Thyroid gland (tissue), 4 donors: Measurements from ENCODE around the gene GNB5. TPM values are rescaled to one million over a fixed set of nuclear protein-coding genes. Genes with fewer than 3 reads are reported as not detected.

Experiments used
- DNase-seq, 2 donors: peaks; one replicate each; pipeline ENCODE4 v3.0.0-alpha.2; 2019
- H3K27ac ChIP-seq, 3 donors: fragments of 200-600 bp; sonication (generic); 1 replicate in 2 of 3; 2 replicates in 1 of 3; pipeline ENCODE4 v1.5.1; 2016 to 2019; ENCODE audit warnings: mild to moderate bottlenecking in 1 of 3, moderate library complexity in 1 of 3
- H3K27me3 ChIP-seq: fragments of 200-600 bp; sonication (generic); one replicate; pipeline ENCODE4 v1.5.1; 2019
- H3K36me3 ChIP-seq, 2 donors: fragments of 200-600 bp; sonication (generic); one replicate each; pipeline ENCODE4 v1.5.1; 2016 to 2019
- H3K4me1 ChIP-seq, 2 donors: fragments of 200-600 bp; sonication (generic); one replicate each; pipeline ENCODE4 v1.5.1; 2017 to 2019
- H3K4me3 ChIP-seq, 3 donors: fragments of 200-600 bp; sonication (generic); replicated peaks in 1 of 3; 1 replicate in 2 of 3; 2 replicates in 1 of 3; pipeline ENCODE4 v1.5.1; 2016; ENCODE audit warnings: mild to moderate bottlenecking in 1 of 3
- H3K9me3 ChIP-seq: fragments of 200-600 bp; sonication (generic); one replicate; pipeline ENCODE4 v1.5.1; 2017
- CTCF ChIP-seq, 6 experiments: fragments of 200-600 bp in 3 of 6; fragments of 450-650 bp in 3 of 6; sonication (generic) in 3 of 6; IDR thresholded peaks; one replicate each; pipeline ENCODE4 v1.5.1; 2016 to 2019; ENCODE audit warnings: antibody characterized with exemption in 6 of 6, mild to moderate bottlenecking in 2 of 6, inconsistent platforms in 1 of 6, moderate library complexity in 1 of 6
- POLR2A ChIP-seq, 2 donors: fragments of 450-650 bp; IDR thresholded peaks; one replicate each; pipeline ENCODE4 v1.6.1; 2017; ENCODE audit warnings: antibody characterized with exemption in 2 of 2, mild to moderate bottlenecking in 2 of 2, moderate library complexity in 1 of 2
- WGBS, 2 donors: methylation state at CpG; one replicate each; pipeline ENCODE4 v1.1.5; 2017; 5-methylcytosine and 5-hydroxymethylcytosine counted together
- intact Hi-C: fragments of 100-400 bp; cut with DNase I; formaldehyde crosslinking; loops from one replicate; pipeline ENCODE4 v1.15.1; 2023
- total RNA-seq, 4 donors: library from RNA; depleted of rRNA; stranded (reverse); fragments of >200 nt; gene quantifications; one replicate each; pipeline ENCODE4 v1.2.3, GENCODE V29; 2016

The GNB5 gene
- total RNA-seq, 4 donors from 2014 or later: 49.6 to 62.1 (median 54.4) TPM

GRCh38 chr15:52076889-52077781 is 114.1 kb downstream of the GNB5 start:
- TF ChIP-seq POLR2A (IDR thresholded peaks at IDR 0.05): no peak
- TF ChIP-seq CTCF (IDR thresholded peaks at IDR 0.05): no peak
- intact Hi-C loops: no loop called here
- WGBS, 2 donors: 89 to 92% methylated on average over 11 of the region's 11 CpGs
- Histone ChIP-seq H3K36me3 (no peaks in the 10 kb centered on the region), H3K27me3 (no peaks in the 10 kb centered on the region), H3K4me3 (no peak overlapping the region), H3K4me1 (peaks cover 0 to 19% of the 10 kb centered on the region in 2 donors), H3K27ac (no peak overlapping the region), H3K9me3 (no peaks in the 10 kb centered on the region)
- no peak for DNase-seq

GRCh38 chr15:52071570-52071969 is 119.6 kb downstream of the GNB5 start:
- H3K9me3 ChIP-seq: no peaks in the 10 kb centered on the region
- H3K27ac ChIP-seq: no peak overlapping the region
- no peak for TF ChIP-seq POLR2A (IDR thresholded peaks at IDR 0.05)
- no peak for TF ChIP-seq CTCF (IDR thresholded peaks at IDR 0.05)
- H3K27me3 ChIP-seq: no peaks in the 10 kb centered on the region
- intact Hi-C loops: no loop called here
- peaks cover 0 to 4% of the 10 kb centered on the region in 2 donors for H3K4me1 ChIP-seq
- no peak overlapping the region for H3K4me3 ChIP-seq
- WGBS, 2 donors: 75 to 91% methylated on average over 10 of the region's 10 CpGs
- DNase-seq: peak in 1 of 2 donors; percentile 15
- no peaks in the 10 kb centered on the region for H3K36me3 ChIP-seq

- Histone ChIP-seq H3K36me3 (peaks cover 0 to 5% of the 10 kb centered on the region in 2 donors), H3K4me1 (peaks cover 0 to 4% of the 10 kb centered on the region in 2 donors), H3K27ac (no peak overlapping the region), H3K9me3 (no peaks in the 10 kb centered on the region), H3K27me3 (no peaks in the 10 kb centered on the region), H3K4me3 (no peak overlapping the region)
- no peak for DNase-seq
- 88% methylated on average over 5 of the region's 5 CpGs for WGBS, 2 donors
- no peak for TF ChIP-seq POLR2A (IDR thresholded peaks at IDR 0.05)
- intact Hi-C loops: no loop called here
These were observed 121.6 kb downstream of the GNB5 start for GRCh38 chr15:52069559-52069958.

GRCh38 chr15:52068004-52068615 is 123.1 kb downstream of the GNB5 start:
- DNase-seq: no peak
- WGBS, 2 donors: 86 to 87% methylated on average over 2 of the region's 2 CpGs
- no peak overlapping the region for H3K4me3 ChIP-seq
- H3K9me3 ChIP-seq: no peaks in the 10 kb centered on the region
- no peaks in the 10 kb centered on the region for H3K27me3 ChIP-seq
- intact Hi-C loops: no loop called here
- TF ChIP-seq CTCF (IDR thresholded peaks at IDR 0.05) (no peak), POLR2A (IDR thresholded peaks at IDR 0.05) (no peak)
- peaks cover 0 to 4% of the 10 kb centered on the region in 2 donors for H3K4me1 ChIP-seq
- no peak overlapping the region for H3K27ac ChIP-seq
- H3K36me3 ChIP-seq: peaks cover 4 to 19% of the 10 kb centered on the region in 2 donors

GRCh38 chr15:52067545-52067926 is 123.7 kb downstream of the GNB5 start:
- Histone ChIP-seq H3K9me3 (no peaks in the 10 kb centered on the region), H3K4me1 (peaks cover 0 to 4% of the 10 kb centered on the region in 2 donors), H3K36me3 (peaks cover 9 to 23% of the 10 kb centered on the region in 2 donors), H3K27ac (no peak overlapping the region), H3K27me3 (no peaks in the 10 kb centered on the region), H3K4me3 (no peak overlapping the region)
- peak in 1 of 2 donors; percentile 9 for DNase-seq
- intact Hi-C loops: no loop called here
- TF ChIP-seq CTCF (IDR thresholded peaks at IDR 0.05) (no peak), POLR2A (IDR thresholded peaks at IDR 0.05) (no peak)
